ENCODE measurements around the gene WDR11.

WDR11 gene

GRCh38 chr10:120945801-120946302 is 94.7 kb downstream of the WDR11 start:
- DNase-seq (no peak), ATAC-seq (no peak)

- ATAC-seq (no peak), DNase-seq (no peak)
These were observed 95.3 kb downstream of the WDR11 start for GRCh38 chr10:120946497-120946896.

GRCh38 chr10:120948889-120949608 is 97.9 kb downstream of the WDR11 start:
- DNase-seq (peak; percentile 73), ATAC-seq (peak; percentile 95)

- DNase-seq (no peak), ATAC-seq (no peak)
These were observed 98.5 kb downstream of the WDR11 start for GRCh38 chr10:120949609-120950031.

- no peak for DNase-seq
These were observed 98.9 kb downstream of the WDR11 start for GRCh38 chr10:120950051-120950561.

GRCh38 chr10:120951288-120951687 is 100.1 kb downstream of the WDR11 start:
- ATAC-seq, result no peak
- DNase-seq, result no peak

More at GRCh38 chr10:120950051-120950561, 98.9 kb downstream of the WDR11 start:
- ATAC-seq, result no peak

GRCh38 chr10:120953897-120954296 is 102.7 kb downstream of the WDR11 start:
- ATAC-seq (no peak), DNase-seq (no peak)
